K562 (cell line): ENCODE measurements around the gene UQCRH. TPM values are rescaled to one million over a fixed set of nuclear protein-coding genes. Genes with fewer than 3 reads are reported as not detected.

Experiments
- ATF2 ChIP-seq: sonication (generic); formaldehyde crosslinking; IDR thresholded peaks from 2 replicates; pipeline ENCODE4 v1.8.1; 2022; ENCODE audit warnings: missing genetic modification reagents
- BRD4 ChIP-seq: fragments of 200-600 bp; sonication (generic); IDR thresholded peaks from 2 replicates; pipeline ENCODE4 v1.6.1; 2017; ENCODE audit warnings: inconsistent platforms
- CUX1 ChIP-seq: fragments of 200-800 bp; sonication (Bioruptor generic); IDR thresholded peaks from 2 replicates; pipeline ENCODE4 v1.6.1; 2016; ENCODE audit warnings: missing genetic modification characterization, missing compliant biosample characterization
- E2F5 ChIP-seq: sonication (generic); formaldehyde crosslinking; IDR thresholded peaks from 2 replicates; pipeline ENCODE4 v1.8.0; 2022; ENCODE audit warnings: mild to moderate bottlenecking, missing genetic modification reagents
- KHSRP ChIP-seq: fragments of 450-650 bp; IDR thresholded peaks from 2 replicates; pipeline ENCODE4 v1.6.1; 2017
- MTA3 ChIP-seq: fragments of 450-650 bp; formaldehyde crosslinking; IDR thresholded peaks from 2 replicates; pipeline ENCODE4 v1.6.1; 2017; ENCODE audit warnings: mild to moderate bottlenecking, borderline replicate concordance
- MXI1 ChIP-seq: IDR thresholded peaks from 2 replicates; pipeline ENCODE4 v1.6.1; 2011; ENCODE audit warnings: low read depth, mild to moderate bottlenecking, improper control_type of control experiment, low read length
- NEUROD1 ChIP-seq: fragments of 150-350 bp; IDR thresholded peaks from 2 replicates; pipeline ENCODE4 v1.6.1; 2014; ENCODE audit warnings: borderline replicate concordance, low read length, low read depth; ENCODE audit not compliant: partially characterized antibody
- SREBF2 ChIP-seq: sonication (generic); formaldehyde crosslinking; IDR thresholded peaks from 2 replicates; pipeline ENCODE4 v1.4.0; 2020; ENCODE audit warnings: mild to moderate bottlenecking, missing genetic modification reagents
- STAT6 ChIP-seq: sonication (generic); formaldehyde crosslinking; IDR thresholded peaks from 2 replicates; pipeline ENCODE4 v1.8.1; 2023; ENCODE audit warnings: mild to moderate bottlenecking, missing genetic modification reagents
- THRAP3 ChIP-seq: fragments of 450-650 bp; IDR thresholded peaks from 2 replicates; pipeline ENCODE4 v1.6.1; 2016; ENCODE audit warnings: mild to moderate bottlenecking, inconsistent platforms, borderline replicate concordance
- ZHX1 ChIP-seq: fragments of 150-350 bp; conservative IDR thresholded peaks from 2 replicates; pipeline ENCODE4 v1.6.1; 2014; ENCODE audit warnings: low read length
- ZNF324 ChIP-seq: fragments of 250-450 bp; sonication (Bioruptor Pico); IDR thresholded peaks from 2 replicates; pipeline ENCODE4 v1.4.0; 2020; ENCODE audit warnings: mild to moderate bottlenecking
- ZNF511 ChIP-seq: sonication (generic); formaldehyde crosslinking; IDR thresholded peaks from 2 replicates; pipeline ENCODE4 v1.8.0; 2022; ENCODE audit warnings: mild to moderate bottlenecking, missing genetic modification reagents
- ZNF57 ChIP-seq: fragments of 450-650 bp; formaldehyde crosslinking; IDR thresholded peaks from 2 replicates; pipeline ENCODE4 v1.4.0; 2020; ENCODE audit warnings: mild to moderate bottlenecking, moderate library complexity
- polyA plus RNA-seq, 8 experiments: library from polyadenylated mRNA; depleted of rRNA in 4 of 8; stranded (reverse) in 5 of 8; unstranded in 3 of 8; fragments of >200 nt; fragmentation: Nextera tagmentation in 2 of 8; fragmentation: Illumina TruSeq in 1 of 8; extraction: Ambion mirVana in 2 of 8; extraction: Trizol in 1 of 8; gene quantifications; 2 replicates each; pipeline versions ENCODE4 v1.2.1 to v1.2.3, GENCODE V29; 2011 to 2014; ENCODE audit warnings: inconsistent platforms in 1 of 8, missing spikeins in 1 of 8
- total RNA-seq, 7 experiments: library from RNA; depleted of rRNA in 6 of 7; stranded (reverse); fragments of >200 nt in 6 of 7; fragmentation: Illumina TruSeq in 2 of 7; extraction: Trizol in 2 of 7; gene quantifications; 2 replicates each; pipeline versions ENCODE4 v1.2.1 to v1.2.3, GENCODE V29; 2011 to 2021; ENCODE audit warnings: low replicate concordance in 1 of 7

Gene UQCRH
- total and polyA plus RNA-seq, 9 of the 15 experiments (the other 6 are each of a cell fraction or from before 2014, with no cell fraction given), result 1,267 to 5,184 (median 2,410) TPM

GRCh38 chr1:46302641-46303037 is 859 bp upstream of the UQCRH start (continued):
- TF ChIP-seq STAT6 (CRISPR knock-in tag), result peak; percentile 16; the same call in 1 of the 2 replicates
- no peak for TF ChIP-seq ZHX1
- no peak for TF ChIP-seq KHSRP
- no peak for TF ChIP-seq ZNF57 (CRISPR knock-in tag)
- no peak for TF ChIP-seq E2F5
- TF ChIP-seq MXI1, result no peak
- no peak for TF ChIP-seq ZNF324 (CRISPR knock-in tag)
- TF ChIP-seq CUX1, result no peak
- TF ChIP-seq MTA3, result no peak
- peak; percentile 72; the same call in 1 of the 2 replicates for TF ChIP-seq ATF2 (CRISPR knock-in tag)
- no peak for TF ChIP-seq THRAP3
- TF ChIP-seq SREBF2 (CRISPR knock-in tag), result no peak
- peak; percentile 52; the same call in 1 of the 2 replicates for TF ChIP-seq ZNF511 (CRISPR knock-in tag)
- no peak for TF ChIP-seq NEUROD1
- TF ChIP-seq BRD4, result peak; percentile 86; the same call in 1 of the 2 replicates
